ENCODE data around the gene FAM83C. TPM values are rescaled to one million over a fixed set of nuclear protein-coding genes. Genes with fewer than 3 reads are reported as not detected.
A peak's percentile ranks its signal among the peaks of the same experiment; 100 is the strongest.

Gene FAM83C
- total RNA-seq, 1 donor from 2014 or later, result not detected

DNA sequence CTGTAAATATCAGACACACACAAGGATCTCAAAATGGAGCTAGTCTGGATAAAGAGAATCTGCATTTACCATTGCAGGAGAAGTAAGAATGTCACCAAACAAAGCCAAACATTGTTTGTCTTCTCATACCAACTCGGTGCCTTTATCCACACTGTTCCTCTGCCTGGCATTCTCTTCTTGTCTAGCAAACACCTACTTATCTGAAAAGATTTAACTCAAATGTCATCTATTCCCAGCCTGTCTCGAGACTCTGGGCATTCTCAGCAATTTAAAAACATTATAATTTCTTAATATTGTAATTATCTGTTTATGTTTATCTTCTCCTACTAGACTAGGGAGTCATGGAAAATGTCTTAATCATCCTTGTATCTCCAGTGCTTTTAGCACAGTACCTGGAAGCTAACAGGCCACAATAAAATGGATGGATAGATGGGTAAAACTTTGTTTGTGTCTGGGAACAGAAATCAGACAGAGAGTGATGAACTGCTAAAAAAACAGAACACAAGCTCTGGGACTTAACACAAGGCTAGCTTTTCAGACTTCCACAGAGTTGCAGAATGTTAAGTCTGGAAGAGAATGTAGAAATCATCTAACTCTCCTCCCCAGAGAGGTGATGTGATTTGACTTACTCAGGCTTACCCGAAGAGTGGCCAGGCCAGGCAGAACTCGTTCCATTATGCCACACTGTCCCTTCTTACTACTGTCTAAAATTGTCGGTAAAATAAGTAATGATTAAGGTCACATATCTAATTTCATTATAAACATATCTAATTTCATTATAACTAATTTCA is 42.3 kb upstream of the FAM83C start:
- no peak overlapping the region for H3K27ac ChIP-seq (replicated peaks)
- peaks cover 15% of the 10 kb centered on the region for H3K4me1 ChIP-seq

GRCh38 chr20:35333606-35334005 is 41.4 kb upstream of the FAM83C start:
- H3K27me3 ChIP-seq (ENCODE audit: low read depth), result no peaks in the 10 kb centered on the region
- H3K4me3 ChIP-seq, result no peak overlapping the region
- TF ChIP-seq, protein P1, sequence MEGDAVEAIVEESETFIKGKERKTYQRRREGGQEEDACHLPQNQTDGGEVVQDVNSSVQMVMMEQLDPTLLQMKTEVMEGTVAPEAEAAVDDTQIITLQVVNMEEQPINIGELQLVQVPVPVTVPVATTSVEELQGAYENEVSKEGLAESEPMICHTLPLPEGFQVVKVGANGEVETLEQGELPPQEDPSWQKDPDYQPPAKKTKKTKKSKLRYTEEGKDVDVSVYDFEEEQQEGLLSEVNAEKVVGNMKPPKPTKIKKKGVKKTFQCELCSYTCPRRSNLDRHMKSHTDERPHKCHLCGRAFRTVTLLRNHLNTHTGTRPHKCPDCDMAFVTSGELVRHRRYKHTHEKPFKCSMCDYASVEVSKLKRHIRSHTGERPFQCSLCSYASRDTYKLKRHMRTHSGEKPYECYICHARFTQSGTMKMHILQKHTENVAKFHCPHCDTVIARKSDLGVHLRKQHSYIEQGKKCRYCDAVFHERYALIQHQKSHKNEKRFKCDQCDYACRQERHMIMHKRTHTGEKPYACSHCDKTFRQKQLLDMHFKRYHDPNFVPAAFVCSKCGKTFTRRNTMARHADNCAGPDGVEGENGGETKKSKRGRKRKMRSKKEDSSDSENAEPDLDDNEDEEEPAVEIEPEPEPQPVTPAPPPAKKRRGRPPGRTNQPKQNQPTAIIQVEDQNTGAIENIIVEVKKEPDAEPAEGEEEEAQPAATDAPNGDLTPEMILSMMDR (IDR thresholded peaks at IDR 0.05; ENCODE audit: borderline replicate concordance), result no peak
- intact Hi-C loops (cut with micrococcal nuclease), result no loop called here
- H3K4me1 ChIP-seq, result peaks cover 22% of the 10 kb centered on the region
- no peak for DNase-seq
- H3K27ac ChIP-seq (replicated peaks), result no peak overlapping the region
- H3K36me3 ChIP-seq, result no peaks in the 10 kb centered on the region
- H3K9me3 ChIP-seq (replicated peaks), result no peaks in the 10 kb centered on the region

More for the DNA sequence above, 42.3 kb upstream of the FAM83C start:
- Histone ChIP-seq H3K9me3 (replicated peaks) (no peaks in the 10 kb centered on the region), H3K27me3 (ENCODE audit: low read depth) (no peaks in the 10 kb centered on the region), H3K36me3 (no peaks in the 10 kb centered on the region), H3K4me3 (no peak overlapping the region)
- intact Hi-C loops (cut with micrococcal nuclease), result no loop called here
- no peak for DNase-seq
- TF ChIP-seq, protein P1 (IDR thresholded peaks at IDR 0.05; ENCODE audit: borderline replicate concordance), result no peak

DNA sequence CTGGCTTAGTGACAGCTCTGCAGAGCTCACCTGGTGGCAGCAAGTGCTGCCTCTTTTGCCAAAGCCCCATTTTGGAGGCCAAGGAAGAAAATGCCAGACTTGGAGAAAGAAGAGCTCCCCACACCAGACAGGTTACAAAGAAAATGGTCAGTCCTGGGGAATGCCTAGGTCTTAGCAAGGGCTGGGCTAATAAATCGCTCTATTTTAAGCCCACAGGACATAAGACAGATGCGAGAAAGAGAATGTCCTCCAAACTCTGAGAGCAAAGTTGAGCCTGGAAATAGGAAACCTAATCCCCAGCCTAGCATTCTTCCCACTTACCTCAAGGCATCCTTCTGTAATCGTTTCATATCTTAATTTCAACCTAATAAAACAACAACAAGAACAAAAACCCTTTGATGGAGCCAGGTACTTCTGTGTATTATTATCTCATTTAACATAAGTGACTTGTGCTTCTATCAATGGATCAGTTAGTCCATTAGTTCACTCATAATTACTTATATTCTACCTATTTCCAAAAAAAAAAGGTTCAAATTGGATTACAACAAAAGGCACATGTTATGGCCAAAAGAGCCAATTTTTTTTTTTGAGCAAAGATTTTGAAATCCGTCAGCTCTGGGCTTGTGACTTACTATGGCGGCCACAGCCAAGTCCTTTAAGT is 40.4 kb upstream of the FAM83C start:
- H3K4me3 ChIP-seq, result no peak overlapping the region
- no peaks in the 10 kb centered on the region for H3K9me3 ChIP-seq (replicated peaks)
- H3K36me3 ChIP-seq, result no peaks in the 10 kb centered on the region
- H3K4me1 ChIP-seq, result peaks cover 23% of the 10 kb centered on the region
- H3K27me3 ChIP-seq (ENCODE audit: low read depth), result no peaks in the 10 kb centered on the region
- intact Hi-C loops (cut with micrococcal nuclease), result no loop called here
- TF ChIP-seq, protein P1 (IDR thresholded peaks at IDR 0.05; ENCODE audit: borderline replicate concordance), result no peak
- no peak for DNase-seq
- H3K27ac ChIP-seq (replicated peaks), result no peak overlapping the region

DNA sequence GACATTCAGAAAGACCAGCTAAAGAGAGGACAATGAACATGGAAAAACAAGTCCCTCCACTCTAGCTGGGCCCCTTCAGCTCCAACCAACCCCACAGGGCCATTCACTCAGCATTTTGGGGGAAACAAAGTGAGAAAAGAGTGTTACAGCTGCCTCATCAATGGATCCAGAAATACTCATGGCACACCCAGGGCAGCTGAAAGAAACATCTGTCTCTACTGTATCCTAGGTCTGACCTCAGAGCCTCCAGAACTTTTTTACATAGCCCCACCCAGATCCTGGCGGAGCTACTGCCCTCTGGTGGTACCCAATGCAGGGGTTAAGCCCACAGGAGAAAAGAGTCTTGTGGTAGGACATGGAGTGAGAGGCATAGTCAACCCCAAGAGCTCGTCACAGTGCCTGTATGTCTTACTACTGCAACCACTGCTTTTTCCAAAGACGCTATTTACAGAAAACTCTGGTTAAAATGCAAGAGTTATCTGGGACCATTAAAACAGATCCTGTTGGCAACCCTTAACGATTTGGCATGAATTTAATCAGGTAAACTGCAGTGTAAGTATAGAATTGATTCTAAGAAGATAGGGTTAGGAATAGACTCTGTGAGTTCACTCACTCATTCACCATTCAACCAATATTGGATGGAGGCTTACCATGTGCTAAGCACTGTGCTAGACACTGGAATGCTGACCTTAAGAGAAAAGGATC is 37.4 kb upstream of the FAM83C start:
- intact Hi-C loops (cut with micrococcal nuclease), result no loop called here
- no peaks in the 10 kb centered on the region for H3K36me3 ChIP-seq

GRCh38 chr20:35328689-35329088 is 36.5 kb upstream of the FAM83C start:
- no peaks in the 10 kb centered on the region for H3K27me3 ChIP-seq (ENCODE audit: low read depth)
- no peak for DNase-seq
- TF ChIP-seq, protein P1 (IDR thresholded peaks at IDR 0.05; ENCODE audit: borderline replicate concordance), result no peak
- H3K36me3 ChIP-seq, result no peaks in the 10 kb centered on the region
- H3K4me1 ChIP-seq, result peaks cover 35% of the 10 kb centered on the region
- no peak overlapping the region for H3K27ac ChIP-seq (replicated peaks)
- intact Hi-C loops (cut with micrococcal nuclease), result no loop called here
- H3K4me3 ChIP-seq, result no peak overlapping the region
- no peaks in the 10 kb centered on the region for H3K9me3 ChIP-seq (replicated peaks)

More for the DNA sequence above, 37.4 kb upstream of the FAM83C start:
- H3K27me3 ChIP-seq (ENCODE audit: low read depth), result no peaks in the 10 kb centered on the region
- H3K4me1 ChIP-seq, result peaks cover 43% of the 10 kb centered on the region
- no peaks in the 10 kb centered on the region for H3K9me3 ChIP-seq (replicated peaks)
- no peak for DNase-seq
- H3K4me3 ChIP-seq, result no peak overlapping the region
- TF ChIP-seq, protein P1 (IDR thresholded peaks at IDR 0.05; ENCODE audit: borderline replicate concordance), result peak; percentile 50
- H3K27ac ChIP-seq (replicated peaks), result no peak overlapping the region

Measured in left ventricle myocardium inferior (tissue), 1 donor.